Upper lobe of right lung (tissue), 1 donor: ENCODE measurements around the gene HES1. TPM values are rescaled to one million over a fixed set of nuclear protein-coding genes. Genes with fewer than 3 reads are reported as not detected.
A peak's percentile ranks its signal among the peaks of the same experiment; 100 is the strongest.

ENCODE experiments used
- ATAC-seq: fragments of 200-7000 bp; cut with Tn5 transposase; one replicate; pipeline ENCODE4 v1.9.1; 2020; ENCODE audit warnings: mild to moderate bottlenecking, moderate library complexity
- DNase-seq: peaks from one replicate; pipeline ENCODE4 v3.0.0-alpha.2; 2020
- H3K27ac ChIP-seq: fragments of 200-600 bp; one replicate; pipeline ENCODE4 v1.8.0; 2022
- H3K27me3 ChIP-seq: fragments of 200-600 bp; one replicate; pipeline ENCODE4 v1.8.0; 2022; ENCODE audit warnings: mild to moderate bottlenecking
- H3K36me3 ChIP-seq: fragments of 200-600 bp; one replicate; pipeline ENCODE4 v1.8.0; 2022
- H3K4me1 ChIP-seq: fragments of 200-600 bp; one replicate; pipeline ENCODE4 v1.8.0; 2022
- H3K4me3 ChIP-seq: fragments of 200-600 bp; one replicate; pipeline ENCODE4 v1.8.0; 2022; ENCODE audit warnings: mild to moderate bottlenecking
- H3K9me3 ChIP-seq: fragments of 200-600 bp; one replicate; pipeline ENCODE4 v1.8.0; 2022
- intact Hi-C: fragments of 100-400 bp; cut with DNase I; formaldehyde crosslinking; loops from one replicate; pipeline ENCODE4 v1.11.0; 2022
- total RNA-seq: library from RNA; stranded (reverse); fragmentation: NEBNext Ultra II Directional; extraction: Animal tissue kit (Norgen Biotek cat#: 25700); gene quantifications from one replicate; pipeline ENCODE4 v1.2.1, GENCODE V29; 2021
- TF ChIP-seq, protein P1 (sequence below): fragments of 200-600 bp; IDR thresholded peaks from one replicate; pipeline ENCODE4 v1.8.0; 2022; ENCODE audit warnings: antibody characterized with exemption
- donor health status: DM: no; HTN: yes; CAD: no; lungs with severe emphysema.

HES1 gene
- total RNA-seq, 1 donor from 2014 or later, result 43.6 TPM

DNA sequence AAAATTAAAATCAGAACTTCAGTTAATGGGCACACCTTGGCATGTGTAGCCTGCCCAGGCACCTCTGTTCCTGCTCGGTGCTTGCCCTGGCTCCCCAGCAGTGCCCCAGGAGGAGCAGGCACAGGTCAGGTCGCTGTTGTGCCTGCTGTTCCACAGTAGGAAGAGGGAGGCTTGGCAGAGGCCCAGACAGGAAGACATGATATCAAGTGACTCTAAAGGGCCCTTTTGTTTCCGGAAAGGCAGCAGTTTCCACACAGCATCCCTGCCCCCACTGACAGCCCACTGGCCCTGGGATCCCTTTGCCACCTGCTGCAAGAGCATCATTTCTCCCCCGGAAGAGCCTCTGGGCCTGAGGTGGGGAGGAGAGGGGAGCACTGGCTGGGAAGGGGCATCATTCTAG, 40.5 kb upstream of the HES1 start:
- Histone ChIP-seq H3K4me3 (no peak overlapping the region), H3K27me3 (no peaks in the 10 kb centered on the region), H3K36me3 (no peaks in the 10 kb centered on the region), H3K27ac (no peak overlapping the region), H3K9me3 (no peaks in the 10 kb centered on the region), H3K4me1 (peaks cover 5% of the 10 kb centered on the region)
- peak; percentile 76 for DNase-seq
- TF ChIP-seq, protein P1, sequence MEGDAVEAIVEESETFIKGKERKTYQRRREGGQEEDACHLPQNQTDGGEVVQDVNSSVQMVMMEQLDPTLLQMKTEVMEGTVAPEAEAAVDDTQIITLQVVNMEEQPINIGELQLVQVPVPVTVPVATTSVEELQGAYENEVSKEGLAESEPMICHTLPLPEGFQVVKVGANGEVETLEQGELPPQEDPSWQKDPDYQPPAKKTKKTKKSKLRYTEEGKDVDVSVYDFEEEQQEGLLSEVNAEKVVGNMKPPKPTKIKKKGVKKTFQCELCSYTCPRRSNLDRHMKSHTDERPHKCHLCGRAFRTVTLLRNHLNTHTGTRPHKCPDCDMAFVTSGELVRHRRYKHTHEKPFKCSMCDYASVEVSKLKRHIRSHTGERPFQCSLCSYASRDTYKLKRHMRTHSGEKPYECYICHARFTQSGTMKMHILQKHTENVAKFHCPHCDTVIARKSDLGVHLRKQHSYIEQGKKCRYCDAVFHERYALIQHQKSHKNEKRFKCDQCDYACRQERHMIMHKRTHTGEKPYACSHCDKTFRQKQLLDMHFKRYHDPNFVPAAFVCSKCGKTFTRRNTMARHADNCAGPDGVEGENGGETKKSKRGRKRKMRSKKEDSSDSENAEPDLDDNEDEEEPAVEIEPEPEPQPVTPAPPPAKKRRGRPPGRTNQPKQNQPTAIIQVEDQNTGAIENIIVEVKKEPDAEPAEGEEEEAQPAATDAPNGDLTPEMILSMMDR, result no peak
- intact Hi-C loops, result no loop called here
- peak; percentile 72 for ATAC-seq

DNA sequence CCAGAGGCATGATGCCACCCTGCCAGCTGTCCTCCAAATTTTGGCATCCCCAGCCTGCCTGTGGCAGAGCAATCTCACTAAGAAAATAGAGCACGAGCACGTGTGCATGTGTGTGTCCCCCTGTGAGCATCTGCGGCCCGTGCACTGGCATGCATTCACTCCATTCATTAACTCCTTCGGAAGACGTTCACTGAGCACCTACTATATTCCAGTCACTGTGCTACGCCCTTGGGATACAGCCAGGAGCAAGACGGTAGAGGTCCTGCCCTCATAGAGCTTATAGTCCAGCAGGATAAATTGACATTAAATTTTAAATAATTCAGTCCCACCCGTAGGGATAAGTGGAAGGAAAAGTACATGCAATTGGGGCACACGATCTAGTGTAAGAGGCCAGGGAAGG, 40.0 kb upstream of the HES1 start:
- Histone ChIP-seq H3K4me1 (peaks cover 5% of the 10 kb centered on the region), H3K9me3 (no peaks in the 10 kb centered on the region), H3K27ac (no peak overlapping the region), H3K27me3 (no peaks in the 10 kb centered on the region), H3K36me3 (no peaks in the 10 kb centered on the region), H3K4me3 (no peak overlapping the region)
- DNase-seq (no peak), ATAC-seq (no peak)
- TF ChIP-seq, protein P1, result no peak
- intact Hi-C loops, result no loop called here

DNA sequence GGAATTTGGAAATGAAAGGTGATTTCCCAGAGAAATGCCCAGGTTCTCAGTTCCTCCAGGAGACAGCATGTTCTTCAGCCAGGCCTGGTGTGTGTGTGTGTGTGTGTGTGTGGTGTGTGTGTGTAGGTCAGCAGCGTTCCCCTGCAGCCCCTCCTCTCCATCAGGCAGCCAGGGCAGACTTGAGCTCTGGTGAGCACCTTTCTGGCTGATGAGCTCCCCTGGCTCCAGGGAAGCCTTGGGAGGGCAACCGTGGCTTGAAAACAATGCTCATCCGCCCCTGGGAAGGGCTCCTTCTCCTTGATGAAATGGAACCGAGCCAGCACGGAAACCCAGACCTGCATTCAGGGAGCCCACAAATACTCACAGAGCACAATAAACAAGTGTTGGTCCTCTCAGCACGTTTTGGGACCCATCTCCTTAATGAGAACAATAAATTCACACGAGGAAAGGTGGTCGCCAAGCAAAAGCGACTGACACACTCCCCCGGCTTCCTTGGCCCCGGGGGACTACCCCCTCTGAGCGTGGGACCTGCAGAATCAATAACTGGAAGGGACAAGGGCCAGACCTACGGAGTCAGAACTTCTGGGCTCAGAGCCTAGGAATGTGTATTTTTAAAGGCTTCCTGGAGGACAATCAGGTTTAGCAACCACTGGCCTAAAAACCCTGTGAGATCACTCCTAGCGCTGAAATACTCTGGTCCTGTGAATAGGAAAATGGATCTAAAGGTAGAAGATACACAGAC, 38.6 kb upstream of the HES1 start:
- H3K4me1 ChIP-seq, result peaks cover 5% of the 10 kb centered on the region
- no peak for ATAC-seq
- intact Hi-C loops, result no loop called here

DNA sequence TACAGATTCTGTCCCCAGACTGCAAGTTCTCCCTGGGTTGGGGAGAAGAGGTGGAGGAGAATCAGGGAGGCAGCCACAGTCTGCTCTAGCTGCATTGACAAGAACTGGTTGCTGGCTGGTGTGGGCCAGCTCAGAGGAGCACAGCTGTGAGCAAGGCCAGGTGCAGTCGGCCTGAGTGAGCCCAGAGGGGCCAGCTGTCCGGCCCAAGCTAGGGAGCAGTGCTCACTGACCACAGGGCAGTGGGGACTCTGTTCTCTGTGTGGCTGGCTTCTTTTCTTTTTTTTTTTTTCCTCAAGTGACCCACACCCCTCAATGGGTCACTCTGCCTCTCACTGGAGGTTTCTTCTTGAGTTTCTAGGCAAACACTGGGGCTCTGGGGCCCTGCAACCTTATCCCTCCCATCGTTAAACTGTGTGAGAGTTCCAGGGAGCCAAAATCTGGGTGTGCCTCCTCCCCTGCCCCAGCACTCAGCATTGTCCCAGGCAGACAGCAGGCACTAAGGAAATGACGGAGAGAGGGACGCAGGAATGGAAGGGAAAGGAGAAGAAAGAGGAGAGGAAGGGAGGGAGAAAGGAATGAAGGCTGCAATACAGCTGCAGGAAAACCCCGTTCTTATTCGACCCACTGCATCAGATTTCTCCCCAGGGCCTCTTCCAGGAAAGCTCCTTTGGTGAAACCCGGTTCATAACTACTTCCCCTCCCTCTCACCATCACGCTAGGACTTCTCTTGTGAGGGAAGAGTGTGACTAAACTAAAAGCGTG, 37.7 kb upstream of the HES1 start:
- intact Hi-C loops, result no loop called here
- Histone ChIP-seq H3K4me3 (no peak overlapping the region), H3K36me3 (no peaks in the 10 kb centered on the region), H3K27me3 (no peaks in the 10 kb centered on the region), H3K27ac (no peak overlapping the region), H3K4me1 (peaks cover 5% of the 10 kb centered on the region), H3K9me3 (no peaks in the 10 kb centered on the region)
- TF ChIP-seq, protein P1, result no peak
- DNase-seq, result no peak
- peak; percentile 28 for ATAC-seq

More for the DNA sequence above, 38.6 kb upstream of the HES1 start:
- H3K4me3 ChIP-seq, result no peak overlapping the region
- no peaks in the 10 kb centered on the region for H3K36me3 ChIP-seq
- TF ChIP-seq, protein P1, result no peak
- H3K27ac ChIP-seq, result no peak overlapping the region
- no peak for DNase-seq
- no peaks in the 10 kb centered on the region for H3K27me3 ChIP-seq
- no peaks in the 10 kb centered on the region for H3K9me3 ChIP-seq

DNA sequence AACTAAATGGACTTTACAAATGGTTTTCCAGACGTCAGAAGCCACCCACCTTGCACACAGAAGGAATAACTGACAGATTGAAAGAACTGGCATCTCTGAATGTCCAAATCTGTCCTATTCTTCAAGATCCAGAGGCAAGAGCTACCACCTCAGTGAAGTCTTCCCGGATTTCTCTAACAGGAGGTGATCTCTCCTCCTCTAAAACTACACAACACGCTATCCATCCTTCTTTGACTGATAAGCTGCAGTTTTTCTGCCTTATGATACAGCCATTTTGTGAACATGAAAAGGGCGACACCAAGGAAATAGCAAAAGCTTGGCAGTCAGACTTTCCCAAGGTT, 37.1 kb upstream of the HES1 start:
- peaks cover 5% of the 10 kb centered on the region for H3K4me1 ChIP-seq
- intact Hi-C loops, result no loop called here
- ATAC-seq, result no peak
- H3K36me3 ChIP-seq, result no peaks in the 10 kb centered on the region
- no peak overlapping the region for H3K27ac ChIP-seq
- no peaks in the 10 kb centered on the region for H3K9me3 ChIP-seq
- TF ChIP-seq, protein P1, result no peak
- no peak for DNase-seq
- H3K27me3 ChIP-seq, result no peaks in the 10 kb centered on the region
- H3K4me3 ChIP-seq, result no peak overlapping the region
